Thyroid gland (tissue), 4 donors: ENCODE results near the gene BSPRY. TPM values are rescaled to one million over a fixed set of nuclear protein-coding genes. Genes with fewer than 3 reads are reported as not detected.

Experiments used
- DNase-seq, 2 donors: peaks; one replicate each; pipeline ENCODE4 v3.0.0-alpha.2; 2019
- H3K27ac ChIP-seq, 3 donors: fragments of 200-600 bp; sonication (generic); 1 replicate in 2 of 3; 2 replicates in 1 of 3; pipeline ENCODE4 v1.5.1; 2016 to 2019; ENCODE audit warnings: mild to moderate bottlenecking in 1 of 3, moderate library complexity in 1 of 3
- H3K27me3 ChIP-seq: fragments of 200-600 bp; sonication (generic); one replicate; pipeline ENCODE4 v1.5.1; 2019
- H3K36me3 ChIP-seq, 2 donors: fragments of 200-600 bp; sonication (generic); one replicate each; pipeline ENCODE4 v1.5.1; 2016 to 2019
- H3K4me1 ChIP-seq, 2 donors: fragments of 200-600 bp; sonication (generic); one replicate each; pipeline ENCODE4 v1.5.1; 2017 to 2019
- H3K4me3 ChIP-seq, 3 donors: fragments of 200-600 bp; sonication (generic); replicated peaks in 1 of 3; 1 replicate in 2 of 3; 2 replicates in 1 of 3; pipeline ENCODE4 v1.5.1; 2016; ENCODE audit warnings: mild to moderate bottlenecking in 1 of 3
- H3K9me3 ChIP-seq: fragments of 200-600 bp; sonication (generic); one replicate; pipeline ENCODE4 v1.5.1; 2017
- CTCF ChIP-seq, 6 experiments: fragments of 200-600 bp in 3 of 6; fragments of 450-650 bp in 3 of 6; sonication (generic) in 3 of 6; IDR thresholded peaks; one replicate each; pipeline ENCODE4 v1.5.1; 2016 to 2019; ENCODE audit warnings: antibody characterized with exemption in 6 of 6, mild to moderate bottlenecking in 2 of 6, inconsistent platforms in 1 of 6, moderate library complexity in 1 of 6
- POLR2A ChIP-seq, 2 donors: fragments of 450-650 bp; IDR thresholded peaks; one replicate each; pipeline ENCODE4 v1.6.1; 2017; ENCODE audit warnings: antibody characterized with exemption in 2 of 2, mild to moderate bottlenecking in 2 of 2, moderate library complexity in 1 of 2
- WGBS, 2 donors: methylation state at CpG; one replicate each; pipeline ENCODE4 v1.1.5; 2017; 5-methylcytosine and 5-hydroxymethylcytosine counted together
- intact Hi-C: fragments of 100-400 bp; cut with DNase I; formaldehyde crosslinking; loops from one replicate; pipeline ENCODE4 v1.15.1; 2023
- total RNA-seq, 4 donors: library from RNA; depleted of rRNA; stranded (reverse); fragments of >200 nt; gene quantifications; one replicate each; pipeline ENCODE4 v1.2.3, GENCODE V29; 2016

BSPRY gene
- total RNA-seq, 4 donors from 2014 or later, result 53.2 to 79.7 (median 67.1) TPM

DNA sequence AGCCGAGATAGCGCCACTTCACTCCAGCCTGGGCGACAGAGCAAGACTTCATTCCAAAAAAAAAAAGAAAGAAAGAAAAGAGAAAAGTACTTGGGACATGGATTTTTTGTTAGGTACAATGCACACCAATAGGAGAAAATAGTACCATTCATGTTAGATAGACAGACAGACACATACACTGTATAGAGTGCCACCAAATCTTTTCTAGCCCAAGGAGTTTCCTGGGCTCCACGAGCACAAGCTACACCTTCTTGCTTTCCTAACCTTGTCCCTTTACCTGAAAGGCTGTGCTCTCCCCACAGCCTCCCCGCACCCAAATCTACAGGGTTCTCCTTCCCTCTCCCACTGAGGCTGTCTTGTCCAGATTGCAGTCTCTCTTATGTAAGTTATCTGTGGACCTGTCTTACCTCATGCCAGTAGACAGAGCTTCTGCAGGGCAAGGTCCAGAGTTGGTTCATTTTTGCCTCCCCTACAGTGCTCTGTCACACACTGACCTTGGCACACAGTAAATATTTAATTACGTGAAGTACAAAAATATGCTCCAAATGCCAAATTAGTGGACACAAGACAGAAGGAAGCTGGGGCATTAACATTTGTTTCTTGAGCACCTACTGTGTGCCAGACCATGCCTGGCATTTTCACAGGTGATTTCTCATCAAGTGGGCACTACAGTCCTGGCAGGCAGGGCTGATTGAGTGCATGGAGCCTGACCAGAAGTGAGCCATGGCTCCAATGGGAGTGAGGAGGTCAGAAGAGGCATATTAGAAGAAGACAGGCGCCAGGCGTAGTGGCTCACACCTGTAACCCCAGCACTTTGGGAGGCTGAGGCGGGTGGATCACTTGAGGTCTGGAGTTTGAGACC lies 45.9 kb downstream of the BSPRY start:
- intact Hi-C loops, result no loop called here
- H3K27ac ChIP-seq, result no peak overlapping the region
- peaks cover 9 to 24% of the 10 kb centered on the region in 2 donors for H3K4me1 ChIP-seq
- no peaks in the 10 kb centered on the region for H3K27me3 ChIP-seq
- H3K4me3 ChIP-seq, result no peak overlapping the region
- peak in 1 of 2 donors; percentile 17 for DNase-seq
- H3K36me3 ChIP-seq, result peaks cover 14 to 17% of the 10 kb centered on the region in 2 donors
- TF ChIP-seq POLR2A (IDR thresholded peaks at IDR 0.05) (no peak), CTCF (IDR thresholded peaks at IDR 0.05) (no peak)
- WGBS, 2 donors, result 96% methylated on average over 9 of the region's 9 CpGs
- no peaks in the 10 kb centered on the region for H3K9me3 ChIP-seq

- no peaks in the 10 kb centered on the region for H3K36me3 ChIP-seq
- WGBS, 2 donors, result 87% methylated on average over 3 of the region's 3 CpGs
- H3K4me1 ChIP-seq, result peaks cover 13 to 35% of the 10 kb centered on the region in 2 donors
- intact Hi-C loops, result no loop called here
- TF ChIP-seq POLR2A (IDR thresholded peaks at IDR 0.05), result no peak
- TF ChIP-seq CTCF (IDR thresholded peaks at IDR 0.05), result no peak
- DNase-seq, result no peak
- no peaks in the 10 kb centered on the region for H3K9me3 ChIP-seq
- H3K4me3 ChIP-seq, result no peak overlapping the region
- no peaks in the 10 kb centered on the region for H3K27me3 ChIP-seq
- peak overlapping the region in 1 of 3 donors; percentile 38 for H3K27ac ChIP-seq
Observed at GRCh38 chr9:113397203-113397631, 47.9 kb downstream of the BSPRY start.

DNA sequence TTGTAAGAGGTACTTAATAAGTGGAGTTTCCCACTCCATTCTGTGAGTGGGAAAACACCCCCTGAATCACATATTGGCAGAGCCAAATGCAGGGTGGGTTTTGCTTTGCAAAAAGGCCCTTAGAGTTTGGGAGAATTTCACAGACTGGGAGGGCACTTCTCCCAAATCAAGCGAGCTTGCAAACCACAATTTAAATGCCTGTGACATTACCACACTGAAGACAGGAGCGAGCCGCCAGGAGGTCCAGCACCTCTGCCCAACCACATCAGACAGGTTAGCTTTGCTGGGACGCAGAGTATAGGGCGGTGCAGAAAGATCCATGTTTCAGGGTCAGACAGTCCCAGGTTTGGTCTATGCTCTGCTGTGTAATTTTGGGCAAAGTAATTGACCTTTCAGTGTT lies 49.5 kb downstream of the BSPRY start:
- no peaks in the 10 kb centered on the region for H3K27me3 ChIP-seq
- H3K9me3 ChIP-seq, result no peaks in the 10 kb centered on the region
- H3K36me3 ChIP-seq, result no peaks in the 10 kb centered on the region
- intact Hi-C loops, result no loop called here
- peaks cover 13 to 35% of the 10 kb centered on the region in 2 donors for H3K4me1 ChIP-seq
- TF ChIP-seq CTCF (IDR thresholded peaks at IDR 0.05) (no peak), POLR2A (IDR thresholded peaks at IDR 0.05) (no peak)
- no peak overlapping the region for H3K4me3 ChIP-seq
- WGBS, 2 donors, result 92 to 95% methylated on average over 5 of the region's 5 CpGs
- H3K27ac ChIP-seq, result peak overlapping the region in 1 of 3 donors; percentile 38
- no peak for DNase-seq

DNA sequence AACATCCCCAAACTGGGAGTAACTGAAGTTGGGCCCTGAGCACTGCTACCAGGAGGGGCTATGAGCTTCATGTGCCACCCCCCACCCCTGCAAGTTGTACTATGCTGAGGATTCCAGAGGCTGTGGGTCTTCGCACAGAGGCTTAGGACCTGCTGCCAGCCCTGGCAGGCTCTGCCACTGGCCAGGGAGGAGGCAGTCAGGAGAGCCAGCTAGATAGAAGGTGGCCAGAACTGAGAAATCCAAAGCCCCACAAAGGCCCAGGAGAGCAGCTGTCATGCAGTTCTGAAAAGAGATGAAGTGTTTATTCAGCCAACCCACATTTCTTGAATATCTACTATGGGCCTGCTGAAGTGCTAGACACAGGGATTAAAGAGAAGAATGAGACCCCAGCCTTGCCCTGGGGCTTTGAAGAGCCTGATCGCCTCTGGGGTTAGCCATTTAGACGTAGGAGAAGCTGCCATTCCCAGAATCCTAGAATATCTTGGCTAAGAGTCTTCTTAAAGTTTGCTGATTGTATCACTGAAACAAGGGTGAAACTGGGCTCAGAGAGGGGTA lies 50.4 kb downstream of the BSPRY start:
- H3K27me3 ChIP-seq, result no peaks in the 10 kb centered on the region
- no peaks in the 10 kb centered on the region for H3K36me3 ChIP-seq
- DNase-seq, result no peak
- TF ChIP-seq POLR2A (IDR thresholded peaks at IDR 0.05) (no peak), CTCF (IDR thresholded peaks at IDR 0.05) (no peak)
- H3K9me3 ChIP-seq, result no peaks in the 10 kb centered on the region
- H3K4me3 ChIP-seq, result no peak overlapping the region
- 69 to 92% methylated on average over 3 of the region's 3 CpGs for WGBS, 2 donors
- no peak overlapping the region for H3K27ac ChIP-seq
- intact Hi-C loops, result no loop called here
- peaks cover 13 to 35% of the 10 kb centered on the region in 2 donors for H3K4me1 ChIP-seq
